Fibroblast of the conjunctiva (primary cell): Measurements from ENCODE around the gene SLC35D1.
"Not testable (repeated sequence)": the region's sequence is repeated elsewhere in the genome, so short reads cannot be mapped to it uniquely, and the experiment has no call there.

ENCODE experiments used
- DNase-seq: peaks from one replicate; pipeline ENCODE4 v3.0.0-alpha.2; 2010; ENCODE audit warnings: low read depth

SLC35D1 gene

GRCh38 chr1:66985835-66986234 is 68.1 kb downstream of the SLC35D1 start:
- DNase-seq, result no peak

GRCh38 chr1:66984491-66984890 is 69.5 kb downstream of the SLC35D1 start:
- DNase-seq, result no peak

GRCh38 chr1:66982561-66983260 is 71.2 kb downstream of the SLC35D1 start:
- no peak for DNase-seq

GRCh38 chr1:66981679-66982078 is 72.3 kb downstream of the SLC35D1 start:
- no peak for DNase-seq

- no peak for DNase-seq
These were observed 73.1 kb downstream of the SLC35D1 start for GRCh38 chr1:66980745-66981367.

- DNase-seq, result not testable (repeated sequence)
These were observed 74.3 kb downstream of the SLC35D1 start for GRCh38 chr1:66979621-66980020.

GRCh38 chr1:66978201-66978600 is 75.7 kb downstream of the SLC35D1 start:
- DNase-seq, result no peak

- no peak for DNase-seq
These were observed 85.4 kb downstream of the SLC35D1 start for GRCh38 chr1:66968574-66968973.

GRCh38 chr1:66966188-66966873 is 87.6 kb downstream of the SLC35D1 start:
- not testable (repeated sequence) for DNase-seq

GRCh38 chr1:66957938-66958337 is 96.0 kb downstream of the SLC35D1 start:
- no peak for DNase-seq

GRCh38 chr1:66954208-66954607 is 99.7 kb downstream of the SLC35D1 start:
- no peak for DNase-seq

GRCh38 chr1:66951513-66951912 is 102.4 kb downstream of the SLC35D1 start:
- DNase-seq, result no peak
